Liver (tissue), 9 donors: ENCODE measurements around the gene PGAM2. TPM values are rescaled to one million over a fixed set of nuclear protein-coding genes. Genes with fewer than 3 reads are reported as not detected.

Experiments
- DNase-seq: peaks from one replicate; pipeline ENCODE4 v3.0.0-alpha.2; 2017; ENCODE audit warnings: low spot score
- H3K27ac ChIP-seq, 2 donors: one replicate each; pipeline ENCODE4 v1.7.0; 2013; ENCODE audit warnings: inconsistent platforms in 2 of 2, low read length in 2 of 2, control low read depth in 1 of 2, low read depth in 1 of 2, mild to moderate bottlenecking in 1 of 2
- H3K27me3 ChIP-seq, 4 donors: one replicate each; pipeline versions ENCODE4 v1.6.1 to v1.7.0; 2013; ENCODE audit warnings: low read length in 3 of 4, inconsistent platforms in 1 of 4, mild to moderate bottlenecking in 1 of 4, moderate library complexity in 1 of 4; ENCODE audit not compliant: control insufficient read depth in 4 of 4, insufficient read depth in 4 of 4
- H3K36me3 ChIP-seq, 4 donors: one replicate each; pipeline versions ENCODE4 v1.6.1 to v1.7.0; 2013; ENCODE audit warnings: low read length in 3 of 4, mild to moderate bottlenecking in 3 of 4, low read depth in 1 of 4, moderate library complexity in 1 of 4; ENCODE audit not compliant: control insufficient read depth in 4 of 4, insufficient read depth in 3 of 4
- H3K4me1 ChIP-seq, 4 donors: one replicate each; pipeline versions ENCODE4 v1.6.1 to v1.7.0; 2013; ENCODE audit warnings: low read length in 3 of 4, mild to moderate bottlenecking in 3 of 4, moderate library complexity in 1 of 4; ENCODE audit not compliant: control insufficient read depth in 4 of 4, insufficient read depth in 4 of 4
- H3K4me3 ChIP-seq, 3 donors: one replicate each; pipeline versions ENCODE4 v1.6.1 to v1.7.0; 2013; ENCODE audit warnings: low read length in 3 of 3, control low read depth in 1 of 3, low read depth in 1 of 3, mild to moderate bottlenecking in 1 of 3
- H3K9ac ChIP-seq, 2 donors: one replicate each; pipeline ENCODE4 v1.7.0; 2013; ENCODE audit warnings: low read length in 2 of 2, mild to moderate bottlenecking in 2 of 2, moderate library complexity in 2 of 2, control low read depth in 1 of 2, low read depth in 1 of 2
- H3K9me3 ChIP-seq, 4 donors: one replicate each; pipeline versions ENCODE4 v1.6.1 to v1.7.0; 2013; ENCODE audit warnings: low read length in 3 of 4; ENCODE audit not compliant: control insufficient read depth in 4 of 4
- EGR1 ChIP-seq, 2 donors: IDR thresholded peaks; 2 replicates each; pipeline ENCODE4 v1.6.1; 2016 to 2018; ENCODE audit warnings: antibody characterized with exemption in 2 of 2, low read depth in 2 of 2
- FOXA1 ChIP-seq: IDR thresholded peaks from 2 replicates; pipeline ENCODE4 v1.6.1; 2016; ENCODE audit warnings: antibody characterized with exemption
- FOXA2 ChIP-seq: IDR thresholded peaks from 2 replicates; pipeline ENCODE4 v1.6.1; 2016; ENCODE audit warnings: antibody characterized with exemption
- HNF4A ChIP-seq, 2 donors: conservative IDR thresholded peaks; 2 replicates each; pipeline ENCODE4 v1.6.1; 2016; ENCODE audit warnings: antibody characterized with exemption in 2 of 2, mild to moderate bottlenecking in 2 of 2
- JUND ChIP-seq, 2 donors: IDR thresholded peaks; 2 replicates each; pipeline ENCODE4 v1.6.1; 2016; ENCODE audit warnings: antibody characterized with exemption in 2 of 2
- NR2F2 ChIP-seq: IDR thresholded peaks from 2 replicates; pipeline ENCODE4 v1.6.1; 2016; ENCODE audit warnings: antibody characterized with exemption
- RAD21 ChIP-seq, 2 donors: IDR thresholded peaks; 2 replicates each; pipeline ENCODE4 v1.6.1; 2016; ENCODE audit warnings: antibody characterized with exemption in 2 of 2, mild to moderate bottlenecking in 2 of 2
- RXRA ChIP-seq, 2 donors: IDR thresholded peaks; 2 replicates each; pipeline ENCODE4 v1.6.1; 2017 to 2018; ENCODE audit warnings: antibody characterized with exemption in 2 of 2, mild to moderate bottlenecking in 1 of 2
- TAF1 ChIP-seq: conservative IDR thresholded peaks from 2 replicates; pipeline ENCODE4 v1.6.1; 2016; ENCODE audit warnings: antibody characterized with exemption, mild to moderate bottlenecking
- YY1 ChIP-seq: IDR thresholded peaks from 2 replicates; pipeline ENCODE4 v1.6.1; 2016; ENCODE audit warnings: antibody characterized with exemption, mild to moderate bottlenecking
- WGBS: extraction: QIAGEN DNeasy Blood & Tissue Kit; methylation state at CpG from one replicate; pipeline ENCODE4 v1.1.7; 2013; 5-methylcytosine and 5-hydroxymethylcytosine counted together
- polyA plus RNA-seq, 2 donors: library from polyadenylated mRNA; stranded (reverse) in 1 of 2; unstranded in 1 of 2; fragments of 200-250 nt in 1 of 2; fragments of >200 nt in 1 of 2; fragmentation: Nextera tagmentation in 1 of 2; extraction: Ambion mirVana in 1 of 2; gene quantifications; one replicate each; pipeline versions ENCODE4 v1.2.1 to v1.2.3, GENCODE V29; 2013 to 2015
- total RNA-seq, 2 donors: library from RNA; depleted of rRNA; stranded (reverse); fragments of >200 nt; gene quantifications; one replicate each; pipeline ENCODE4 v1.2.3, GENCODE V29; 2014
- TF ChIP-seq, protein P1 (sequence below): fragments of 150-350 bp; IDR thresholded peaks from 2 replicates; pipeline ENCODE4 v1.5.1; 2017; ENCODE audit warnings: improper control_type of control experiment, low read depth, low read length; ENCODE audit not compliant: missing input control
- TF ChIP-seq, protein P2 (sequence below): IDR thresholded peaks from 2 replicates; pipeline ENCODE4 v1.6.1; 2016; ENCODE audit warnings: antibody characterized with exemption
- TF ChIP-seq, protein P3 (sequence below): IDR thresholded peaks from 2 replicates; pipeline ENCODE4 v1.6.1; 2016; ENCODE audit warnings: antibody characterized with exemption
- TF ChIP-seq, protein P4 (sequence below): IDR thresholded peaks from 2 replicates; pipeline ENCODE4 v1.6.1; 2016; ENCODE audit warnings: antibody characterized with exemption, mild to moderate bottlenecking
- TF ChIP-seq, protein P5 (sequence below): IDR thresholded peaks from 2 replicates; pipeline ENCODE4 v1.6.1; 2016; ENCODE audit warnings: antibody characterized with exemption
- donor health status: healthy.
- donor health status: healthy.
- donor health status: healthy.
- donor health status: healthy.
- donor health status: healthy.

PGAM2 gene
- total and polyA plus RNA-seq, 4 donors, result 0.13 to 2.3 (median 0.49) TPM

DNA sequence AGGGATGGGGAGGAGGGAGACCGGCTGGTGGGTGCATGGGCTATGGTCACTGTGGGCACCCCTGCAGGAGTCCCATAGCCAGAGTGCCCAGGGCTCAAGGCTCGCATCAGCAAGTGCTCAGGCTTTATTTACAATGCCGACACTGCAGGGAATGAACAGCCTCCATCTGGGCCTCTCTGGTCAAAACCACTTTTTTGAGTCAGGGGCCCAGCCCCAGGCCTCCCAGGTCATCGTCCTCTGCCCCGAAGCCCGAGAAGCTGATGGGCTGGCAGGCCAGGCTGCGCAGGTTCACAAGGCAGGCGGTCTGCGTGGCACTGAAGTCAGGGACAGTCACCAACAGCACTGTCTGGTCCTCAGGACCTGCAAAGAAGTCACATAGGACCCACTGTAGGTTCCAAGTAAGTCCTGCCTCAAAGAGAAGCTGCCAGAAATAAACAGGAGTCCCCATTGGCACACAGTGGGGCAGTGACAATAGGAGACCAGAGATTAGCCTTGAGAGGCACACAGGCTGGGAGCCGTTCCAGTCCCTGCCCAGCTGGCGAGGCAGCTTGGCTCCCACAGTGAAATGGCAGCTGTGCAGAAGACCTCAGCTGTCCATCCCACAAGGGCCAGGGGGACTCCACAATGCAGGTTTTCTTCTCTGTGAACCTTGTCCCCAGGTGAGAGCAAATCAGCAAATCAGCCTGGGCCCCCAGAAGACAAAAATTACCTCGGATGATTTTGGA lies 49.4 kb upstream of the PGAM2 start:
- Histone ChIP-seq H3K9ac (no peak overlapping the region), H3K27ac (no peak overlapping the region), H3K4me1 (peaks cover 0 to 9% (median 2%) of the 10 kb centered on the region in 4 donors), H3K9me3 (no peaks in the 10 kb centered on the region), H3K36me3 (peaks cover 6 to 39% (median 18%) of the 10 kb centered on the region in 4 donors), H3K27me3 (no peaks in the 10 kb centered on the region), H3K4me3 (no peak overlapping the region)
- DNase-seq, result no peak
- TF ChIP-seq TAF1 (no peak), FOXA1 (no peak), FOXA2 (no peak), RXRA (IDR thresholded peaks at IDR 0.05) (no peak), NR2F2 (no peak), RAD21 (IDR thresholded peaks at IDR 0.05) (no peak), YY1 (no peak), HNF4A (conservative IDR thresholded peaks at IDR 0.05) (no peak), EGR1 (IDR thresholded peaks at IDR 0.05; ENCODE audit: low read depth in 2 of 2) (no peak)
- TF ChIP-seq, protein P1, sequence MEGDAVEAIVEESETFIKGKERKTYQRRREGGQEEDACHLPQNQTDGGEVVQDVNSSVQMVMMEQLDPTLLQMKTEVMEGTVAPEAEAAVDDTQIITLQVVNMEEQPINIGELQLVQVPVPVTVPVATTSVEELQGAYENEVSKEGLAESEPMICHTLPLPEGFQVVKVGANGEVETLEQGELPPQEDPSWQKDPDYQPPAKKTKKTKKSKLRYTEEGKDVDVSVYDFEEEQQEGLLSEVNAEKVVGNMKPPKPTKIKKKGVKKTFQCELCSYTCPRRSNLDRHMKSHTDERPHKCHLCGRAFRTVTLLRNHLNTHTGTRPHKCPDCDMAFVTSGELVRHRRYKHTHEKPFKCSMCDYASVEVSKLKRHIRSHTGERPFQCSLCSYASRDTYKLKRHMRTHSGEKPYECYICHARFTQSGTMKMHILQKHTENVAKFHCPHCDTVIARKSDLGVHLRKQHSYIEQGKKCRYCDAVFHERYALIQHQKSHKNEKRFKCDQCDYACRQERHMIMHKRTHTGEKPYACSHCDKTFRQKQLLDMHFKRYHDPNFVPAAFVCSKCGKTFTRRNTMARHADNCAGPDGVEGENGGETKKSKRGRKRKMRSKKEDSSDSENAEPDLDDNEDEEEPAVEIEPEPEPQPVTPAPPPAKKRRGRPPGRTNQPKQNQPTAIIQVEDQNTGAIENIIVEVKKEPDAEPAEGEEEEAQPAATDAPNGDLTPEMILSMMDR, result no peak
- TF ChIP-seq, protein P2, sequence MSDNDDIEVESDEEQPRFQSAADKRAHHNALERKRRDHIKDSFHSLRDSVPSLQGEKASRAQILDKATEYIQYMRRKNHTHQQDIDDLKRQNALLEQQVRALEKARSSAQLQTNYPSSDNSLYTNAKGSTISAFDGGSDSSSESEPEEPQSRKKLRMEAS, result no peak
- TF ChIP-seq, protein P3, sequence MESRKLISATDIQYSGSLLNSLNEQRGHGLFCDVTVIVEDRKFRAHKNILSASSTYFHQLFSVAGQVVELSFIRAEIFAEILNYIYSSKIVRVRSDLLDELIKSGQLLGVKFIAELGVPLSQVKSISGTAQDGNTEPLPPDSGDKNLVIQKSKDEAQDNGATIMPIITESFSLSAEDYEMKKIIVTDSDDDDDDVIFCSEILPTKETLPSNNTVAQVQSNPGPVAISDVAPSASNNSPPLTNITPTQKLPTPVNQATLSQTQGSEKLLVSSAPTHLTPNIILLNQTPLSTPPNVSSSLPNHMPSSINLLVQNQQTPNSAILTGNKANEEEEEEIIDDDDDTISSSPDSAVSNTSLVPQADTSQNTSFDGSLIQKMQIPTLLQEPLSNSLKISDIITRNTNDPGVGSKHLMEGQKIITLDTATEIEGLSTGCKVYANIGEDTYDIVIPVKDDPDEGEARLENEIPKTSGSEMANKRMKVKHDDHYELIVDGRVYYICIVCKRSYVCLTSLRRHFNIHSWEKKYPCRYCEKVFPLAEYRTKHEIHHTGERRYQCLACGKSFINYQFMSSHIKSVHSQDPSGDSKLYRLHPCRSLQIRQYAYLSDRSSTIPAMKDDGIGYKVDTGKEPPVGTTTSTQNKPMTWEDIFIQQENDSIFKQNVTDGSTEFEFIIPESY, result no peak
- 89% methylated on average over 12 of the region's 12 CpGs for WGBS

DNA sequence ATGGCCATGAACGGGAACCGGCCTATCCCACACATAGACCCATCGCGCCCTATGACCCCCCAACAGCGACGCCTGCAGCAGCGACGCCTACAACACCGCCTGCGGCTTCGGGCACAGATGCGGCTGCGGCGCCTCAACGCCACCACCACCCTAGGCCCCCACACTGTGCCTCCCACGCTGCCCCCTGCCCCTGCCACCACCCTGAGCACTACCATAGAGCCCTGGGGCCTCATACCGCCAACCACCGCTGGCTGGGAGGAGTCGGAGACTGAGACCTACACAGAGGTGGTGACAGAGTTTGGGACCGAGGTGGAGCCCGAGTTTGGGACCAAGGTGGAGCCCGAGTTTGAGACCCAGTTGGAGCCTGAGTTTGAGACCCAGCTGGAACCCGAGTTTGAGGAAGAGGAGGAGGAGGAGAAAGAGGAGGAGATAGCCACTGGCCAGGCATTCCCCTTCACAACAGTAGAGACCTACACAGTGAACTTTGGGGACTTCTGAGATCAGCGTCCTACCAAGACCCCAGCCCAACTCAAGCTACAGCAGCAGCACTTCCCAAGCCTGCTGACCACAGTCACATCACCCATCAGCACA lies 48.5 kb upstream of the PGAM2 start:
- Histone ChIP-seq H3K27ac (no peak overlapping the region), H3K9ac (no peak overlapping the region), H3K36me3 (peaks cover 6 to 35% (median 18%) of the 10 kb centered on the region in 4 donors), H3K27me3 (no peaks in the 10 kb centered on the region), H3K9me3 (no peaks in the 10 kb centered on the region), H3K4me3 (no peak overlapping the region), H3K4me1 (peaks cover 0 to 4% (median 2%) of the 10 kb centered on the region in 4 donors)
- 90% methylated on average over 24 of the region's 24 CpGs for WGBS
- TF ChIP-seq, protein P4, sequence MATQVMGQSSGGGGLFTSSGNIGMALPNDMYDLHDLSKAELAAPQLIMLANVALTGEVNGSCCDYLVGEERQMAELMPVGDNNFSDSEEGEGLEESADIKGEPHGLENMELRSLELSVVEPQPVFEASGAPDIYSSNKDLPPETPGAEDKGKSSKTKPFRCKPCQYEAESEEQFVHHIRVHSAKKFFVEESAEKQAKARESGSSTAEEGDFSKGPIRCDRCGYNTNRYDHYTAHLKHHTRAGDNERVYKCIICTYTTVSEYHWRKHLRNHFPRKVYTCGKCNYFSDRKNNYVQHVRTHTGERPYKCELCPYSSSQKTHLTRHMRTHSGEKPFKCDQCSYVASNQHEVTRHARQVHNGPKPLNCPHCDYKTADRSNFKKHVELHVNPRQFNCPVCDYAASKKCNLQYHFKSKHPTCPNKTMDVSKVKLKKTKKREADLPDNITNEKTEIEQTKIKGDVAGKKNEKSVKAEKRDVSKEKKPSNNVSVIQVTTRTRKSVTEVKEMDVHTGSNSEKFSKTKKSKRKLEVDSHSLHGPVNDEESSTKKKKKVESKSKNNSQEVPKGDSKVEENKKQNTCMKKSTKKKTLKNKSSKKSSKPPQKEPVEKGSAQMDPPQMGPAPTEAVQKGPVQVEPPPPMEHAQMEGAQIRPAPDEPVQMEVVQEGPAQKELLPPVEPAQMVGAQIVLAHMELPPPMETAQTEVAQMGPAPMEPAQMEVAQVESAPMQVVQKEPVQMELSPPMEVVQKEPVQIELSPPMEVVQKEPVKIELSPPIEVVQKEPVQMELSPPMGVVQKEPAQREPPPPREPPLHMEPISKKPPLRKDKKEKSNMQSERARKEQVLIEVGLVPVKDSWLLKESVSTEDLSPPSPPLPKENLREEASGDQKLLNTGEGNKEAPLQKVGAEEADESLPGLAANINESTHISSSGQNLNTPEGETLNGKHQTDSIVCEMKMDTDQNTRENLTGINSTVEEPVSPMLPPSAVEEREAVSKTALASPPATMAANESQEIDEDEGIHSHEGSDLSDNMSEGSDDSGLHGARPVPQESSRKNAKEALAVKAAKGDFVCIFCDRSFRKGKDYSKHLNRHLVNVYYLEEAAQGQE, result no peak
- TF ChIP-seq, protein P5, sequence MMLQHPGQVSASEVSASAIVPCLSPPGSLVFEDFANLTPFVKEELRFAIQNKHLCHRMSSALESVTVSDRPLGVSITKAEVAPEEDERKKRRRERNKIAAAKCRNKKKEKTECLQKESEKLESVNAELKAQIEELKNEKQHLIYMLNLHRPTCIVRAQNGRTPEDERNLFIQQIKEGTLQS, result no peak
- no peak for TF ChIP-seq JUND (IDR thresholded peaks at IDR 0.05)
- DNase-seq, result no peak
